NCI-H446 treated with DMSO at 0.1 percent for 48 hours (cell line): ENCODE results near the gene CATSPER3.

Experiments
- DNase-seq: peaks from one replicate; lab custom pipeline; 2025; lab: John Stamatoyannopoulos, UW

Gene CATSPER3

GRCh38 chr5:135010502-135011354 lies 43.0 kb downstream of the CATSPER3 start:
- DNase-seq = no peak

GRCh38 chr5:135011355-135012032 lies 43.8 kb downstream of the CATSPER3 start:
- no peak for DNase-seq

GRCh38 chr5:135012033-135012588 lies 44.4 kb downstream of the CATSPER3 start:
- no peak for DNase-seq

GRCh38 chr5:135012951-135013391 lies 45.3 kb downstream of the CATSPER3 start:
- DNase-seq = no peak

GRCh38 chr5:135013445-135013844 lies 45.7 kb downstream of the CATSPER3 start:
- no peak for DNase-seq

- DNase-seq = peak; percentile 84
Measured at GRCh38 chr5:135013947-135014570, 46.4 kb downstream of the CATSPER3 start.

- DNase-seq = no peak
Measured at GRCh38 chr5:135015942-135016341, 48.2 kb downstream of the CATSPER3 start.

GRCh38 chr5:135016861-135017290 lies 49.2 kb downstream of the CATSPER3 start:
- no peak for DNase-seq

GRCh38 chr5:135018457-135018856 lies 50.8 kb downstream of the CATSPER3 start:
- no peak for DNase-seq

- DNase-seq = no peak
Measured at GRCh38 chr5:135019314-135019713, 51.6 kb downstream of the CATSPER3 start.

GRCh38 chr5:135020111-135020895 lies 52.6 kb downstream of the CATSPER3 start:
- no peak for DNase-seq

GRCh38 chr5:135024956-135025729 lies 57.4 kb downstream of the CATSPER3 start:
- no peak for DNase-seq

- no peak for DNase-seq
Measured at GRCh38 chr5:135025730-135026644, 58.3 kb downstream of the CATSPER3 start.

GRCh38 chr5:135026645-135027265 lies 59.0 kb downstream of the CATSPER3 start:
- DNase-seq = no peak

GRCh38 chr5:135027266-135027696 lies 59.6 kb downstream of the CATSPER3 start:
- DNase-seq = no peak

- no peak for DNase-seq
Measured at GRCh38 chr5:135027697-135028615, 60.2 kb downstream of the CATSPER3 start.

GRCh38 chr5:135028791-135029476 lies 61.2 kb downstream of the CATSPER3 start:
- DNase-seq = no peak
